ENCODE measurements around the gene FAR1.

Gene FAR1

GRCh38 chr11:13694115-13694514 is 25.6 kb downstream of the FAR1 start:
- DNase-seq: no peak
- peaks cover 0 to 9% (median under 1%) of the 10 kb centered on the region in 4 experiments for H3K4me1 ChIP-seq (ENCODE audit: control extremely low read depth in 1 of 4, control insufficient read depth in 4 of 4, insufficient read depth in 4 of 4, low read length in 3 of 4)
- H3K27me3 ChIP-seq (replicated peaks in 2 of 5; ENCODE audit: control insufficient read depth in 4 of 5, insufficient read depth in 5 of 5, low read length in 4 of 5): no peaks in the 10 kb centered on the region
- 98% methylated on average over 4 of the region's 4 CpGs for whole genome bisulfite sequencing (ENCODE audit: insufficient coverage)
- ChIA-PET CTCF (interaction anchor here (1.0 kb wide), 1 partner anchor 17 kb away, joined by 3 read pairs; no protein-coding TSS in a partner anchor), POLR2A (no interaction called here)
- H3K9me3 ChIP-seq (ENCODE audit: control extremely low read depth in 1 of 5, control insufficient read depth in 4 of 5, insufficient read depth in 2 of 5, low read depth in 1 of 5, low read length in 4 of 5): no peaks in the 10 kb centered on the region
- H3K4me3 ChIP-seq (ENCODE audit: control insufficient read depth in 1 of 7, extremely low read depth in 1 of 7, insufficient read depth in 4 of 7, low read depth in 2 of 7, low read length in 6 of 7): no peak overlapping the region
- H3K27ac ChIP-seq (ENCODE audit: insufficient read depth in 1 of 2, low read depth in 1 of 2, low read length in 2 of 2, poor library complexity in 1 of 2, severe bottlenecking in 2 of 2): no peak overlapping the region
- peaks cover 6 to 30% (median 8%) of the 10 kb centered on the region in 4 experiments for H3K36me3 ChIP-seq (ENCODE audit: control insufficient read depth in 4 of 4, insufficient read depth in 4 of 4, low read length in 3 of 4)

GRCh38 chr11:13695886-13696285 is 27.4 kb downstream of the FAR1 start:
- Histone ChIP-seq H3K36me3 (ENCODE audit: control insufficient read depth in 4 of 4, insufficient read depth in 4 of 4, low read length in 3 of 4) (peaks cover 7 to 38% (median 9%) of the 10 kb centered on the region in 4 experiments), H3K27me3 (replicated peaks in 2 of 5; ENCODE audit: control insufficient read depth in 4 of 5, insufficient read depth in 5 of 5, low read length in 4 of 5) (no peaks in the 10 kb centered on the region), H3K4me3 (ENCODE audit: control insufficient read depth in 1 of 7, extremely low read depth in 1 of 7, insufficient read depth in 4 of 7, low read depth in 2 of 7, low read length in 6 of 7) (no peak overlapping the region), H3K4me1 (ENCODE audit: control extremely low read depth in 1 of 4, control insufficient read depth in 4 of 4, insufficient read depth in 4 of 4, low read length in 3 of 4) (peaks cover 0 to 9% (median 4%) of the 10 kb centered on the region in 4 experiments), H3K9me3 (ENCODE audit: control extremely low read depth in 1 of 5, control insufficient read depth in 4 of 5, insufficient read depth in 2 of 5, low read depth in 1 of 5, low read length in 4 of 5) (no peaks in the 10 kb centered on the region), H3K27ac (ENCODE audit: insufficient read depth in 1 of 2, low read depth in 1 of 2, low read length in 2 of 2, poor library complexity in 1 of 2, severe bottlenecking in 2 of 2) (no peak overlapping the region)
- no peak for DNase-seq
- ChIA-PET POLR2A (no interaction called here), CTCF (interaction anchor here (0.6 to 1.8 kb wide), 2 partner anchors 26 to 281 kb away, joined by 3 to 4 read pairs; no protein-coding TSS in a partner anchor)

GRCh38 chr11:13697710-13698109 is 29.2 kb downstream of the FAR1 start:
- H3K9me3 ChIP-seq (ENCODE audit: control extremely low read depth in 1 of 5, control insufficient read depth in 4 of 5, insufficient read depth in 2 of 5, low read depth in 1 of 5, low read length in 4 of 5): no peaks in the 10 kb centered on the region
- CTCF ChIA-PET: no interaction called here
- H3K27ac ChIP-seq (ENCODE audit: insufficient read depth in 1 of 2, low read depth in 1 of 2, low read length in 2 of 2, poor library complexity in 1 of 2, severe bottlenecking in 2 of 2): peak overlapping the region in 1 of 2 experiments; percentile 21
- no peak for DNase-seq
- no peaks in the 10 kb centered on the region for H3K27me3 ChIP-seq (replicated peaks in 2 of 5; ENCODE audit: control insufficient read depth in 4 of 5, insufficient read depth in 5 of 5, low read length in 4 of 5)
- H3K4me3 ChIP-seq (ENCODE audit: control insufficient read depth in 1 of 7, extremely low read depth in 1 of 7, insufficient read depth in 4 of 7, low read depth in 2 of 7, low read length in 6 of 7): no peak overlapping the region
- H3K36me3 ChIP-seq (ENCODE audit: control insufficient read depth in 4 of 4, insufficient read depth in 4 of 4, low read length in 3 of 4): peaks cover 7 to 44% (median 12%) of the 10 kb centered on the region in 4 experiments
- no CpG with 5 or more reads among the region's 1 CpG for WGBS (ENCODE audit: insufficient coverage)
- H3K4me1 ChIP-seq (ENCODE audit: control extremely low read depth in 1 of 4, control insufficient read depth in 4 of 4, insufficient read depth in 4 of 4, low read length in 3 of 4): peaks cover 0 to 9% (median 4%) of the 10 kb centered on the region in 4 experiments
- POLR2A ChIA-PET: no interaction called here

- Histone ChIP-seq H3K36me3 (ENCODE audit: control insufficient read depth in 4 of 4, insufficient read depth in 4 of 4, low read length in 3 of 4) (peaks cover 10 to 47% (median 13%) of the 10 kb centered on the region in 4 experiments), H3K4me1 (ENCODE audit: control extremely low read depth in 1 of 4, control insufficient read depth in 4 of 4, insufficient read depth in 4 of 4, low read length in 3 of 4) (peaks cover 0 to 9% (median 4%) of the 10 kb centered on the region in 4 experiments), H3K4me3 (ENCODE audit: control insufficient read depth in 1 of 7, extremely low read depth in 1 of 7, insufficient read depth in 4 of 7, low read depth in 2 of 7, low read length in 6 of 7) (no peak overlapping the region), H3K27me3 (replicated peaks in 2 of 5; ENCODE audit: control insufficient read depth in 4 of 5, insufficient read depth in 5 of 5, low read length in 4 of 5) (no peaks in the 10 kb centered on the region), H3K9me3 (ENCODE audit: control extremely low read depth in 1 of 5, control insufficient read depth in 4 of 5, insufficient read depth in 2 of 5, low read depth in 1 of 5, low read length in 4 of 5) (no peaks in the 10 kb centered on the region), H3K27ac (ENCODE audit: insufficient read depth in 1 of 2, low read depth in 1 of 2, low read length in 2 of 2, poor library complexity in 1 of 2, severe bottlenecking in 2 of 2) (peak overlapping the region in 1 of 2 experiments; percentile 21)
- ChIA-PET CTCF (no interaction called here), POLR2A (no interaction called here)
- peak; percentile 44 to 83 (median 59) for DNase-seq
- 67% methylated on average over 1 of the region's 2 CpGs for WGBS (ENCODE audit: insufficient coverage)
Observed at GRCh38 chr11:13698132-13698531, 29.7 kb downstream of the FAR1 start.

- CTCF ChIA-PET: no interaction called here
- H3K36me3 ChIP-seq (ENCODE audit: control insufficient read depth in 4 of 4, insufficient read depth in 4 of 4, low read length in 3 of 4): peaks cover 10 to 51% (median 16%) of the 10 kb centered on the region in 4 experiments
Observed at GRCh38 chr11:13699041-13699440, 30.6 kb downstream of the FAR1 start.

GRCh38 chr11:13699870-13700269 is 31.4 kb downstream of the FAR1 start:
- no peak for DNase-seq
- 100% methylated on average over 1 of the region's 1 CpG for WGBS (ENCODE audit: insufficient coverage)
- ChIA-PET CTCF (no interaction called here), POLR2A (no interaction called here)
- Histone ChIP-seq H3K36me3 (ENCODE audit: control insufficient read depth in 4 of 4, insufficient read depth in 4 of 4, low read length in 3 of 4) (peaks cover 7 to 52% (median 16%) of the 10 kb centered on the region in 4 experiments), H3K27me3 (replicated peaks in 2 of 5; ENCODE audit: control insufficient read depth in 4 of 5, insufficient read depth in 5 of 5, low read length in 4 of 5) (no peaks in the 10 kb centered on the region), H3K9me3 (ENCODE audit: control extremely low read depth in 1 of 5, control insufficient read depth in 4 of 5, insufficient read depth in 2 of 5, low read depth in 1 of 5, low read length in 4 of 5) (no peaks in the 10 kb centered on the region), H3K4me3 (ENCODE audit: control insufficient read depth in 1 of 7, extremely low read depth in 1 of 7, insufficient read depth in 4 of 7, low read depth in 2 of 7, low read length in 6 of 7) (no peak overlapping the region), H3K4me1 (ENCODE audit: control extremely low read depth in 1 of 4, control insufficient read depth in 4 of 4, insufficient read depth in 4 of 4, low read length in 3 of 4) (peaks cover 0 to 9% (median 4%) of the 10 kb centered on the region in 4 experiments), H3K27ac (ENCODE audit: insufficient read depth in 1 of 2, low read depth in 1 of 2, low read length in 2 of 2, poor library complexity in 1 of 2, severe bottlenecking in 2 of 2) (no peak overlapping the region)

More at GRCh38 chr11:13699041-13699440, 30.6 kb downstream of the FAR1 start:
- H3K27me3 ChIP-seq (replicated peaks in 2 of 5; ENCODE audit: control insufficient read depth in 4 of 5, insufficient read depth in 5 of 5, low read length in 4 of 5): no peaks in the 10 kb centered on the region
- no peak for DNase-seq
- peaks cover 0 to 9% (median 4%) of the 10 kb centered on the region in 4 experiments for H3K4me1 ChIP-seq (ENCODE audit: control extremely low read depth in 1 of 4, control insufficient read depth in 4 of 4, insufficient read depth in 4 of 4, low read length in 3 of 4)
- peak overlapping the region in 1 of 2 experiments; percentile 20 for H3K27ac ChIP-seq (ENCODE audit: insufficient read depth in 1 of 2, low read depth in 1 of 2, low read length in 2 of 2, poor library complexity in 1 of 2, severe bottlenecking in 2 of 2)
- POLR2A ChIA-PET: no interaction called here
- WGBS (ENCODE audit: insufficient coverage): no CpG with 5 or more reads among the region's 2 CpGs
- no peaks in the 10 kb centered on the region for H3K9me3 ChIP-seq (ENCODE audit: control extremely low read depth in 1 of 5, control insufficient read depth in 4 of 5, insufficient read depth in 2 of 5, low read depth in 1 of 5, low read length in 4 of 5)
- no peak overlapping the region for H3K4me3 ChIP-seq (ENCODE audit: control insufficient read depth in 1 of 7, extremely low read depth in 1 of 7, insufficient read depth in 4 of 7, low read depth in 2 of 7, low read length in 6 of 7)

- H3K4me1 ChIP-seq (ENCODE audit: control extremely low read depth in 1 of 4, control insufficient read depth in 4 of 4, insufficient read depth in 4 of 4, low read length in 3 of 4): peaks cover 0 to 9% (median 4%) of the 10 kb centered on the region in 4 experiments
- no CpG with 5 or more reads among the region's 2 CpGs for WGBS (ENCODE audit: insufficient coverage)
- DNase-seq: no peak
- peaks cover 7 to 50% (median 16%) of the 10 kb centered on the region in 4 experiments for H3K36me3 ChIP-seq (ENCODE audit: control insufficient read depth in 4 of 4, insufficient read depth in 4 of 4, low read length in 3 of 4)
- no peaks in the 10 kb centered on the region for H3K9me3 ChIP-seq (ENCODE audit: control extremely low read depth in 1 of 5, control insufficient read depth in 4 of 5, insufficient read depth in 2 of 5, low read depth in 1 of 5, low read length in 4 of 5)
- ChIA-PET POLR2A (no interaction called here), CTCF (interaction anchor here (1.3 kb wide), 1 partner anchor 17 kb away, joined by 3 read pairs; no protein-coding TSS in a partner anchor)
- no peaks in the 10 kb centered on the region for H3K27me3 ChIP-seq (replicated peaks in 2 of 5; ENCODE audit: control insufficient read depth in 4 of 5, insufficient read depth in 5 of 5, low read length in 4 of 5)
- no peak overlapping the region for H3K27ac ChIP-seq (ENCODE audit: insufficient read depth in 1 of 2, low read depth in 1 of 2, low read length in 2 of 2, poor library complexity in 1 of 2, severe bottlenecking in 2 of 2)
- no peak overlapping the region for H3K4me3 ChIP-seq (ENCODE audit: control insufficient read depth in 1 of 7, extremely low read depth in 1 of 7, insufficient read depth in 4 of 7, low read depth in 2 of 7, low read length in 6 of 7)
Observed at GRCh38 chr11:13701506-13701905, 33.0 kb downstream of the FAR1 start.

All from common myeloid progenitor, CD34-positive (primary cell).